A549 (cell line): ENCODE measurements around the gene EED. TPM values are rescaled to one million over a fixed set of nuclear protein-coding genes. Genes with fewer than 3 reads are reported as not detected.
"Not testable (repeated sequence)": the region's sequence is repeated elsewhere in the genome, so short reads cannot be mapped to it uniquely, and the experiment has no call there.

ENCODE experiments used
- ATAC-seq, 2 experiments: fragments of 200-7000 bp in 1 of 2; fragments of >200 bp in 1 of 2; cut with Nextera tagmentation in 1 of 2; cut with Tn5 transposase in 1 of 2; 3 replicates each; pipeline versions ENCODE4 v1.8.0 to v1.9.1; 2018 to 2020; ENCODE audit warnings: mild to moderate bottlenecking in 1 of 2, moderate library complexity in 1 of 2
- CTCF ChIA-PET: fragments of 300-600 bp; sonication (Branson Sonifier 250); formaldehyde crosslinking; extraction: SDS; loops from one replicate; lab custom pipeline; 2021; ENCODE audit warnings: antibody characterized with exemption, inconsistent platforms; lab: Yijun Ruan, JAX
- POLR2A ChIA-PET: fragments of 350-600 bp; formaldehyde crosslinking; extraction: SDS; loops from one replicate; lab custom pipeline; 2021; ENCODE audit warnings: antibody characterized with exemption, inconsistent platforms; lab: Yijun Ruan, JAX
- DNase-seq, 2 experiments: peaks; one replicate each; pipeline versions ENCODE4 v3.0.0 to v3.0.0-alpha.2; 2011 to 2016; ENCODE audit warnings: low read depth in 1 of 2, low spot score in 1 of 2
- FAIRE-seq: peaks from 2 replicates; lab custom pipeline; 2011; peaks lifted over from hg19 to GRCh38; lab: Jason Lieb, UNC
- H3K27ac ChIP-seq, 2 experiments: fragments of >200 bp; sonication (Bioruptor Twin); formaldehyde crosslinking; 3 replicates each; pipeline ENCODE4 v1.5.1; 2016 to 2017
- H3K4me1 ChIP-seq: fragments of >200 bp; sonication (Bioruptor Twin); formaldehyde crosslinking; 3 replicates; pipeline ENCODE4 v1.6.1; 2016
- H3K4me2 ChIP-seq: fragments of >200 bp; sonication (Bioruptor Twin); formaldehyde crosslinking; 3 replicates; pipeline ENCODE4 v1.6.1; 2016
- H3K4me3 ChIP-seq: fragments of >200 bp; sonication (Bioruptor Twin); formaldehyde crosslinking; 3 replicates; pipeline ENCODE4 v1.5.1; 2016
- H3K9me3 ChIP-seq: fragments of >200 bp; sonication (Bioruptor Twin); formaldehyde crosslinking; 3 replicates; pipeline ENCODE4 v1.6.1; 2016
- CBX8 ChIP-seq: fragments of 200-600 bp; sonication (generic); IDR thresholded peaks from 2 replicates; pipeline ENCODE4 v1.6.1; 2016
- CHD4 ChIP-seq: fragments of 200-600 bp; sonication (generic); IDR thresholded peaks from 2 replicates; pipeline ENCODE4 v1.6.1; 2016; ENCODE audit warnings: antibody characterized with exemption, mild to moderate bottlenecking, borderline replicate concordance
- E2F6 ChIP-seq: IDR thresholded peaks from 2 replicates; pipeline ENCODE4 v1.6.1; 2012; ENCODE audit warnings: low read depth, borderline replicate concordance
- EHF ChIP-seq: fragments of 250-450 bp; sonication (Bioruptor Pico); IDR thresholded peaks from 2 replicates; pipeline ENCODE4 v1.5.0; 2020; ENCODE audit warnings: mild to moderate bottlenecking
- FOSL2 ChIP-seq, 2 experiments: fragments of 450-650 bp in 1 of 2; fragments of >200 bp in 1 of 2; sonication (Bioruptor Twin) in 1 of 2; formaldehyde crosslinking; IDR thresholded peaks; 2 replicates each; pipeline versions ENCODE4 v1.5.0 to v1.6.1; 2016 to 2020; ENCODE audit warnings: mild to moderate bottlenecking in 1 of 2, moderate library complexity in 1 of 2
- FOXS1 ChIP-seq: fragments of 250-450 bp; sonication (Bioruptor Pico); IDR thresholded peaks from 2 replicates; pipeline ENCODE4 v1.5.0; 2020; ENCODE audit warnings: mild to moderate bottlenecking, moderate library complexity
- KDM1A ChIP-seq: fragments of 200-600 bp; sonication (generic); IDR thresholded peaks from 2 replicates; pipeline ENCODE4 v1.6.1; 2016; ENCODE audit warnings: low read depth, mild to moderate bottlenecking
- MAFK ChIP-seq: fragments of 450-650 bp; IDR thresholded peaks from 2 replicates; pipeline ENCODE4 v1.6.1; 2014; ENCODE audit not compliant: partially characterized antibody
- MYC ChIP-seq: IDR thresholded peaks from 2 replicates; pipeline ENCODE4 v1.6.1; 2012; ENCODE audit warnings: mild to moderate bottlenecking, inconsistent platforms, low read length, improper control_type of control experiment, borderline replicate concordance
- NPAS2 ChIP-seq: fragments of 250-450 bp; sonication (Bioruptor Pico); IDR thresholded peaks from 2 replicates; pipeline ENCODE4 v1.8.0; 2022; ENCODE audit warnings: mild to moderate bottlenecking, moderate library complexity, borderline replicate concordance
- POLR2A ChIP-seq: IDR thresholded peaks from 2 replicates; pipeline ENCODE4 v1.6.1; 2012; ENCODE audit warnings: mild to moderate bottlenecking, low read length
- POLR2AphosphoS2 ChIP-seq: conservative IDR thresholded peaks from 2 replicates; pipeline ENCODE4 v1.6.1; 2012; ENCODE audit warnings: low read length, improper control_type of control experiment, inconsistent platforms
- RAD21 ChIP-seq, 2 experiments: fragments of >200 bp in 1 of 2; sonication (Bioruptor Twin) in 1 of 2; formaldehyde crosslinking in 1 of 2; IDR thresholded peaks in 1 of 2; conservative IDR thresholded peaks in 1 of 2; 2 replicates in 1 of 2; 3 replicates in 1 of 2; pipeline ENCODE4 v1.6.1; 2012 to 2018; ENCODE audit warnings: inconsistent platforms in 1 of 2
- RCOR1 ChIP-seq: fragments of 150-350 bp; IDR thresholded peaks from 2 replicates; pipeline ENCODE4 v1.6.1; 2014; ENCODE audit warnings: antibody characterized with exemption, low read length, low read depth
- RFX5 ChIP-seq: fragments of 450-650 bp; IDR thresholded peaks from 2 replicates; pipeline ENCODE4 v1.7.1; 2014; ENCODE audit warnings: antibody characterized with exemption, mild to moderate bottlenecking, moderate library complexity
- SREBF2 ChIP-seq: fragments of 450-650 bp; IDR thresholded peaks from 2 replicates; pipeline ENCODE4 v1.6.1; 2014; ENCODE audit warnings: mild to moderate bottlenecking, moderate library complexity
- TP53 ChIP-seq: fragments of 250-450 bp; sonication (Bioruptor Pico); IDR thresholded peaks from 2 replicates; pipeline ENCODE4 v1.5.0; 2021; ENCODE audit warnings: mild to moderate bottlenecking, moderate library complexity
- ZC3H11A ChIP-seq: fragments of 450-650 bp; IDR thresholded peaks from 2 replicates; pipeline ENCODE4 v1.6.1; 2014; ENCODE audit warnings: antibody characterized with exemption, mild to moderate bottlenecking
- ZNF302 ChIP-seq: fragments of 250-450 bp; sonication (Bioruptor Pico); IDR thresholded peaks from 2 replicates; pipeline ENCODE4 v1.9.0; 2021; ENCODE audit warnings: inconsistent platforms, mild to moderate bottlenecking, moderate library complexity
- WGBS: methylation state at CpG from one replicate; pipeline ENCODE4 v1.1.6; 2017; ENCODE audit errors: missing lambda C conversion rate; 5-methylcytosine and 5-hydroxymethylcytosine counted together
- polyA plus RNA-seq, 4 experiments: library from polyadenylated mRNA; depleted of rRNA in 3 of 4; stranded (reverse); fragments of >200 nt; fragmentation: RNase III in 1 of 4; extraction: RNeasy Plus Mini Kit Qiagen cat#74134 plus additional on column Dnase treatment in 1 of 4; gene quantifications; 2 replicates in 3 of 4; 3 replicates in 1 of 4; pipeline ENCODE4 v1.2.3, GENCODE V29; 2011 to 2017
- TF ChIP-seq, protein P1 (sequence below): IDR thresholded peaks from 2 replicates; pipeline ENCODE4 v1.6.1; 2012

The EED gene
- polyA plus RNA-seq, 2 of the 4 experiments (the other 2 are of a cell fraction) = 33.0 to 43.6 TPM

GRCh38 chr11:86278226-86278625 is 33.7 kb downstream of the EED start:
- CTCF ChIA-PET = interaction anchor here (0.6 kb wide), 1 partner anchor 67 kb away, joined by 3 read pairs; no protein-coding TSS in a partner anchor
- Histone ChIP-seq H3K4me1 (no peaks in the 10 kb centered on the region), H3K9me3 (no peaks in the 10 kb centered on the region), H3K4me2 (no peak overlapping the region), H3K27ac (no peak overlapping the region), H3K4me3 (no peak overlapping the region)
- whole genome bisulfite sequencing = 94% methylated on average over 8 of the region's 8 CpGs
- no peak for ATAC-seq
- DNase-seq = no peak
- no peak for FAIRE-seq
- TF ChIP-seq TP53 (CRISPR knock-in tag) = no peak
- no peak for TF ChIP-seq POLR2AphosphoS2
- no peak for TF ChIP-seq NPAS2 (CRISPR knock-in tag)
- TF ChIP-seq FOXS1 (CRISPR knock-in tag) = no peak
- TF ChIP-seq RFX5 = no peak
- TF ChIP-seq ZNF302 (CRISPR knock-in tag) = no peak
- POLR2A ChIA-PET = interaction anchor here (1.0 kb wide), 1 partner anchor 33 kb away, joined by 3 read pairs; no protein-coding TSS in a partner anchor

GRCh38 chr11:86279747-86280146 is 35.2 kb downstream of the EED start:
- CTCF ChIA-PET = no interaction called here
- 90% methylated on average over 3 of the region's 3 CpGs for WGBS

DNA sequence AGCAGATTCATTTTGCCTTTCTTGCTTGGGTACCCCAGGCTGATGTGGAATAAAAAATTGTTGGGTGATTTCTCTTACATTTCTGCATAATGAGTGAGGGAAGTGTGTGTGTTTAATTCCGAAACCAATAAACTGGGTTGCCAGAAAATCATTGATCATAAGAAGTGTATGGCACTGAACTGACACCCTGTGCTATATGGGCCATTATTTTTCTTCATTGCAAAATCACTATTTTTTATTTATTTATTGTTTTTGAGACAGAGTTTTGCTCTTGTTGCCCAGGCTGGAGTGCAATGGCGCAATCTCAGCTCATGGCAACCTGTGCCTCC is 42.9 kb downstream of the EED start:
- FAIRE-seq = no peak
- CTCF ChIA-PET = interaction anchor here (1.6 kb wide), 1 partner anchor 20 kb away, joined by 3 read pairs; no protein-coding TSS in a partner anchor
- 95% methylated on average over 2 of the region's 2 CpGs for WGBS

More at GRCh38 chr11:86279747-86280146, 35.2 kb downstream of the EED start:
- no peak for ATAC-seq
- Histone ChIP-seq H3K9me3 (no peaks in the 10 kb centered on the region), H3K4me3 (no peak overlapping the region), H3K27ac (no peak overlapping the region)
- POLR2A ChIA-PET = no interaction called here
- TF ChIP-seq ZC3H11A (no peak), POLR2AphosphoS2 (no peak), POLR2A (no peak), NPAS2 (CRISPR knock-in tag) (no peak), CBX8 (no peak), MAFK (no peak)
- TF ChIP-seq, all 56 proteins: peak for 0
- Histone ChIP-seq H3K4me2 (no peak overlapping the region), H3K4me1 (no peaks in the 10 kb centered on the region)
- DNase-seq (no peak), FAIRE-seq (no peak)

DNA sequence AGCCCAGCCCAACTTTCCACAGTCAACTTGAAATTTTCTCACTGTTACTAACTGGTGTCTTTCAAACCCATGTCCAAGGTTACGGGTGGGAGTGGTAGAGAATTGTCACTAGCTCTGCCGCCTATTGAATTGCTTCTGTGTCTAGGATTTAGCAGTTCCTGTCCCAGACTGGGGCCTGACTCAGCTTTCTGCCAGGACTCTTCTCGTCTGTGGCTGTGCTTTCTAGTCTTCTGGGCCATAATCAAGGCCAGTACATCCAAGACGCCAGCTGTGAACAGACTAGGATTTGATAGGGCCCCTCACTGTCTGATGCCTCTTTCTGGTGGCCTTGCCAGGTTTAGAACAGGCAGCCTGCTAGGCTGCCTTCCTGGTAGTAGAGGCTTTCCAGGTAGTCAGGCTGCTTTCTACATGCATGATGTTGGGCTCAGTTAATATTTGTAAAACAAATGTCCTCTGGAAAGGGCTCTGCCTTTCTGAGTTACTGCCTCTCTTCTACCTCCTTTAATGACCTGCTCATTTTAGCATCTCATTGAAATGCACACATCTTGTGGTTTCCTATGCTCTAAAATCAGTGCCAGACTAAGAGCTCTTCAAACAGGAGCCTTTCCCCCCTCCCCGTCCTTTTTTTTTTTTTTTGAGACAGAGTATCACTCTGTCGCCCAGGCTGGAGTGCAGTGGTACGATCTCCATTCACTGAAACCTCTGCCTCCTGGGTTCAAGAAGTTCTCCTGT is 44.4 kb downstream of the EED start:
- DNase-seq (no peak), FAIRE-seq (no peak), ATAC-seq (no peak; a peak in 1 of 6 replicates)
- Histone ChIP-seq H3K4me3 (no peak overlapping the region), H3K4me1 (no peaks in the 10 kb centered on the region), H3K4me2 (no peak overlapping the region), H3K27ac (no peak overlapping the region), H3K9me3 (no peaks in the 10 kb centered on the region)
- ChIA-PET CTCF (interaction anchor here (2.2 kb wide), 1 partner anchor 434 kb away, joined by 10 read pairs; the partner anchor contains the start of gene CCDC83), POLR2A (no interaction called here)
- 84% methylated on average over 6 of the region's 7 CpGs for WGBS
- no peak for TF ChIP-seq RCOR1
- TF ChIP-seq RAD21 (conservative IDR thresholded peaks at IDR 0.05 in 1 of 2, IDR thresholded peaks at IDR 0.05 in 1 of 2) = no peak
- TF ChIP-seq MYC = no peak
- no peak for TF ChIP-seq FOSL2 (IDR thresholded peaks at IDR 0.05)
- no peak for TF ChIP-seq FOSL2 (CRISPR knock-in tag; IDR thresholded peaks at IDR 0.05)
- TF ChIP-seq CHD4 = no peak
- no peak for TF ChIP-seq E2F6
- TF ChIP-seq EHF (CRISPR knock-in tag) = no peak
- TF ChIP-seq, protein P1, sequence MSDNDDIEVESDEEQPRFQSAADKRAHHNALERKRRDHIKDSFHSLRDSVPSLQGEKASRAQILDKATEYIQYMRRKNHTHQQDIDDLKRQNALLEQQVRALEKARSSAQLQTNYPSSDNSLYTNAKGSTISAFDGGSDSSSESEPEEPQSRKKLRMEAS = no peak
- TF ChIP-seq SREBF2 = no peak
- TF ChIP-seq ZNF302 (CRISPR knock-in tag) = no peak

More for the DNA sequence above, 42.9 kb downstream of the EED start:
- Histone ChIP-seq H3K4me3 (no peak overlapping the region), H3K9me3 (no peaks in the 10 kb centered on the region), H3K4me1 (no peaks in the 10 kb centered on the region), H3K4me2 (no peak overlapping the region), H3K27ac (no peak overlapping the region)
- DNase-seq (no peak), ATAC-seq (no peak)
- TF ChIP-seq KDM1A = no peak
- POLR2A ChIA-PET = no interaction called here

DNA sequence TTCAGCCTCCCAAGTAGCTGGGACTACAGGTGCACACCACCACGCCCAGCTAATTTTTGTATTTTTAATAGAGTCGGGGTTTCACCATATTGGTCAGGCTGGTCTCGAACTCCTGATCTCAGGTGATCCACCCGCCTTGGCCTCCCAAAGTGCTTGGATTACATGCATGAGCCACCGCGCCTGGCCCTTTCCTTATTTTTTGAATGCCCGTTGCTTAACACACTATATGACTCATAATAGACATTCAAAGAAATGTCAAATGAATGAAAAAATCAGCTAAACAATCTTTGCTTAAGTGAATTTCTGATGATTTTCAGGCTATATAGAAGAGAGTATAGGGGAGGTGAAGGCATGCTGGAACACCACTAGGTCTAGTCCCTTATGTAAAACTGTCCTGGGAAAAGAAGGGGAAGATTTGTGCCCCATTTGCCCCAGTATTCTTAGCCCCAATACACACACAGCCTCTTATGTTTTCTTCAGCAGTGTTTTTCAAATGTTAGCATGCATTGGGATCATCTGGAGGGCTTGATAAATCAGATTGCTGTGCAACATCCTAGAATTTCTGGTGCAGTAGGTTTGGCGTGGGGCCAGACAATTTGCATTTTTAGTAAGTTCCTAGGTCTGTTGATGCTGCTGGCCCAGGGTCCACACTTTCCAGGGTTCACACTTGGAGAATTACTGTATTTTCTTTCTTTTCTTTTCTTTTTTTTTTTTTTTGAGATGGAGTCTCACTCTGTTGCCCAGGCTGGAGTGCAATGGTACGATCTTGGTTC is 45.1 kb downstream of the EED start:
- 85% methylated on average over 9 of the region's 9 CpGs for WGBS
- H3K4me1 ChIP-seq, H3K4me3 ChIP-seq, ATAC-seq, FAIRE-seq, DNase-seq, H3K9me3 ChIP-seq, POLR2A ChIA-PET, H3K4me2 ChIP-seq, H3K27ac ChIP-seq: not testable (repeated sequence)
- CTCF ChIA-PET = interaction anchor here (1.1 to 2.2 kb wide), 2 partner anchors 15 to 435 kb away, joined by 3 to 10 read pairs; partner anchors contain the start of gene CCDC83
